A673 (cell line): ENCODE results near the gene ZNRD2. TPM values are rescaled to one million over a fixed set of nuclear protein-coding genes. Genes with fewer than 3 reads are reported as not detected.

Experiments
- BruUV-seq: library from RNA; stranded (reverse); fragments of 400-500 nt; replicated peaks from 2 replicates; lab custom pipeline; 2021; lab: Mats Ljungman, UMichigan
- CTCF ChIA-PET: fragments of 300-600 bp; sonication (Branson Sonifier 250); formaldehyde crosslinking; loops from one replicate; lab custom pipeline; 2022; ENCODE audit warnings: antibody characterized with exemption; lab: Charles Lee
- POLR2A ChIA-PET: fragments of 300-600 bp; sonication (Branson Sonifier 250); formaldehyde crosslinking; loops from one replicate; lab custom pipeline; 2022; ENCODE audit warnings: antibody characterized with exemption; ENCODE audit not compliant: low non-redundant PET; lab: Charles Lee
- DNase-seq: peaks from one replicate; pipeline ENCODE4 v3.0.0-alpha.2; 2015; ENCODE audit warnings: low spot score
- H3K27ac ChIP-seq: fragments of 200-600 bp; sonication (generic); 2 replicates; pipeline ENCODE4 v1.5.1; 2016; ENCODE audit warnings: mixed run types, low read depth, mild to moderate bottlenecking, mixed read lengths, antibody characterized with exemption, low read length; ENCODE audit not compliant: poor library complexity, severe bottlenecking
- H3K27me3 ChIP-seq: fragments of 200-600 bp; sonication (generic); replicated peaks from 2 replicates; pipeline ENCODE4 v1.6.1; 2017; ENCODE audit warnings: mixed run types, low read depth, mild to moderate bottlenecking, mixed read lengths, antibody characterized with exemption, low read length; ENCODE audit not compliant: insufficient read depth, poor library complexity
- H3K36me3 ChIP-seq: fragments of 200-600 bp; sonication (generic); 2 replicates; pipeline ENCODE4 v1.6.1; 2016; ENCODE audit warnings: mixed run types, mild to moderate bottlenecking, mixed read lengths, antibody characterized with exemption, low read length; ENCODE audit not compliant: insufficient read depth, poor library complexity, severe bottlenecking
- H3K4me1 ChIP-seq: fragments of 200-600 bp; sonication (generic); 2 replicates; pipeline ENCODE4 v1.6.1; 2017; ENCODE audit warnings: mixed run types, mild to moderate bottlenecking, mixed read lengths, antibody characterized with exemption, low read length; ENCODE audit not compliant: insufficient read depth, poor library complexity, severe bottlenecking
- H3K4me3 ChIP-seq: fragments of 200-600 bp; sonication (generic); 2 replicates; pipeline ENCODE4 v1.5.1; 2016; ENCODE audit warnings: low read depth, mixed run types, mild to moderate bottlenecking, mixed read lengths, low read length; ENCODE audit not compliant: poor library complexity, severe bottlenecking
- H3K9me3 ChIP-seq: fragments of 200-600 bp; sonication (generic); 2 replicates; pipeline ENCODE4 v1.6.1; 2016; ENCODE audit warnings: mixed run types, low read depth, mild to moderate bottlenecking, mixed read lengths, antibody characterized with exemption, low read length; ENCODE audit not compliant: poor library complexity, severe bottlenecking
- CTCF ChIP-seq: fragments of 300-800, 200-600 bp; sonication (generic); conservative IDR thresholded peaks from 2 replicates; pipeline ENCODE4 v1.5.1; 2017; ENCODE audit warnings: low read depth, mild to moderate bottlenecking, antibody characterized with exemption, low read length, moderate library complexity, mixed read lengths
- EZH2 ChIP-seq: fragments of 200-600 bp; sonication (generic); IDR thresholded peaks from 2 replicates; pipeline ENCODE4 v1.6.1; 2017; ENCODE audit warnings: borderline replicate concordance, low read depth, mild to moderate bottlenecking, mixed read lengths, antibody characterized with exemption, low read length; ENCODE audit not compliant: poor library complexity, severe bottlenecking
- intact Hi-C: fragments of 100-400 bp; cut with micrococcal nuclease; formaldehyde crosslinking; loops from one replicate; pipeline ENCODE4 v1.10.0; 2022; ENCODE audit not compliant: unreplicated experiment
- total RNA-seq: library from RNA; stranded (reverse); gene quantifications from 2 replicates; pipeline ENCODE4 v1.2.3, GENCODE V29; 2021

ZNRD2 gene
- total RNA-seq, 1 experiment from 2014 or later = 98.9 TPM

GRCh38 chr11:65599216-65599954 is 29.1 kb downstream of the ZNRD2 start:
- no TSS peak for BruUV-seq
- ChIA-PET CTCF (no interaction called here), POLR2A (no interaction called here)
- no peaks in the 10 kb centered on the region for H3K9me3 ChIP-seq
- H3K4me1 ChIP-seq = peaks cover 5% of the 10 kb centered on the region
- intact Hi-C loops = no loop called here
- H3K4me3 ChIP-seq = no peak overlapping the region
- no peak overlapping the region for H3K27ac ChIP-seq
- H3K36me3 ChIP-seq = peaks cover 22% of the 10 kb centered on the region
- TF ChIP-seq CTCF = no peak
- no peak for TF ChIP-seq EZH2
- no peaks in the 10 kb centered on the region for H3K27me3 ChIP-seq
- no peak for DNase-seq

- no TSS peak for BruUV-seq
- intact Hi-C loops = no loop called here
- Histone ChIP-seq H3K27ac (no peak overlapping the region), H3K4me3 (no peak overlapping the region), H3K36me3 (peaks cover 25% of the 10 kb centered on the region), H3K9me3 (no peaks in the 10 kb centered on the region), H3K4me1 (peaks cover 5% of the 10 kb centered on the region), H3K27me3 (no peaks in the 10 kb centered on the region)
- TF ChIP-seq EZH2 (no peak), CTCF (no peak)
- POLR2A ChIA-PET = no interaction called here
- CTCF ChIA-PET = no interaction called here
- DNase-seq = no peak
These were observed 29.6 kb downstream of the ZNRD2 start for GRCh38 chr11:65599955-65600246.

GRCh38 chr11:65604258-65604657 is 34.0 kb downstream of the ZNRD2 start:
- H3K27me3 ChIP-seq = no peaks in the 10 kb centered on the region
- DNase-seq = no peak
- no peak overlapping the region for H3K4me3 ChIP-seq
- intact Hi-C loops = no loop called here
- no peaks in the 10 kb centered on the region for H3K9me3 ChIP-seq
- H3K4me1 ChIP-seq = peaks cover 10% of the 10 kb centered on the region
- no TSS peak for BruUV-seq
- H3K27ac ChIP-seq = no peak overlapping the region
- ChIA-PET CTCF (no interaction called here), POLR2A (no interaction called here)
- TF ChIP-seq EZH2 (no peak), CTCF (no peak)
- H3K36me3 ChIP-seq = peaks cover 28% of the 10 kb centered on the region
